Lower leg skin (tissue), 3 donors: ENCODE results near the gene APBA1.

Experiments
- CTCF ChIP-seq, 3 donors: fragments of 450-650 bp; IDR thresholded peaks; one replicate each; pipeline ENCODE4 v1.5.1; 2016; ENCODE audit warnings: antibody characterized with exemption in 3 of 3, mild to moderate bottlenecking in 3 of 3, moderate library complexity in 2 of 3
- POLR2A ChIP-seq, 2 donors: fragments of 450-650 bp; IDR thresholded peaks; one replicate each; pipeline ENCODE4 v1.6.1; 2016 to 2017; ENCODE audit warnings: antibody characterized with exemption in 2 of 2, mild to moderate bottlenecking in 1 of 2, moderate library complexity in 1 of 2

DNA sequence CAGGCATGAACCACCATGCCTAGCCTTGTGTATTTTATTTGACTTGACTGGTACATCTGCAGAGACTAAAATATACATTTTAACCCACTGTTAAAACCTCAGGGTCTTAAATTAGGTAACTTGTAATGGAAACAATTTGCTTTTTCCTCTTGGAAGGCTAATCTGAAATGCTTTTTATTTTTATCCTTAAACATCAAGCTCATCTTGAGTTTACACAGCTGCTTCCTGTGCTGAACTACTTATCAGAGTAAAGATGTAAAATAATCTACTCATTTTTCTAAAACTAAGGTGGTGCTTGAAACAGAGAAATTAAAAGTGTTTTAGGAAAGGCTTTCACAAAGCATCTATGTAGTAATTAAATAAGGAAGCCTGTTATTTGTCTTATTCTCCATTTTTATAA lies 203.0 kb downstream of the APBA1 start:
- no peak for TF ChIP-seq POLR2A (IDR thresholded peaks at IDR 0.05)
- TF ChIP-seq CTCF (IDR thresholded peaks at IDR 0.05) = no peak
